ENCODE results near the gene CPA1.

- TF ChIP-seq POLR2AphosphoS5 (IDR thresholded peaks at IDR 0.05) (no peak), CTCF (IDR thresholded peaks at IDR 0.05 in 8 of 11, conservative IDR thresholded peaks at IDR 0.05 in 3 of 11) (no peak), POLR2A (IDR thresholded peaks at IDR 0.05) (no peak)
Measured at GRCh38 chr7:130390486-130390885, 10.2 kb downstream of the CPA1 start.
